ENCODE measurements around the gene RPS3. TPM values are rescaled to one million over a fixed set of nuclear protein-coding genes. Genes with fewer than 3 reads are reported as not detected.

The RPS3 gene
- total RNA-seq, 2 experiments from 2014 or later = 4,423 to 4,525 TPM

DNA sequence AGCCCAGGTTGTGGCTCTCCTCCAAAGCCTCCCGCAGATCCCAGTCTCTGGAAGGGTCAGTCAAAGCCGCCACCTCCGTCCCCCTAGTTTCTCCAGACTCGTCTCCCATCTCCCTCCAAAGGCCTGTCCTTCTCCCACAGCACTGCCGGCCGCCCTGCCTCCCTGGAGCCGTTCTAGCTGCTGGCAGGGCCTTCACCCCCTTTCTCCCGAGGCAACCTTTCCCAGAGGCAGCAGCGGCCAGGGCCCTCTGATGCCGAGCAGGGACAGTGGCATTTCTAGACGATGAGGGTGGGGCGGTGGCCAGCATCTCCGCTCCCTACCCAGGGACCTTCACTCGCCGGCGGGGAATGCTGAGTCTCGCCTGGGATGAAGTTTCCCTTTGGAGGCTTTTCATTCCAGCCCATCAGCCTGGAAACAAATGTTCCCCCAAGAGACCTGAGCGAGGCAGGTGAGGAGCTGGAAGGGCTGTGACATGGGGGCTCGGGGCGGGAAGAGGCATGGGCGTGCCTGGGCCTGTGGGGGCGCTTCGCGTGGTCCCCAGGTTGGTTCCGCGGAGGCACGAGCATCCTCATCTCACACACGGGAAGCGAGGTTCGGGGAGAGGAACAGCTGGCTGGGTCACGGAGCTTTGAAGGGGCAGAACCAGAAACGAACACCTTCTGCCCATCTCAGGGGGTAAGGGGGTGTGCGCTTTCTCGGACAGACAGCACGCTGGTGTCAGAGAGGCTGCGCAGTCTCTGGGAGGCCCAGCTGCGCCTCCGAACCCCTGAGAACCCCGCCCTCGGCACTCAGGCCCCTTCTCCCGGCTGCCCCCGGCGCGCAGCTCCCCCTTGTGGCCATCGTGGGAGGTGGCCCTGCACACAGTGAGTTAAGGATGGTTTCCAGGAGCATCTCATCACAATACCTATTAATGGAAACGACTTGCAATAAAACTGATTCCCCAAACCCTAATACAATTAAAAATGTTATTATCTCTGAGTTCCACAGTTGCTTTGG, 51.8 kb downstream of the RPS3 start:
- no peaks in the 10 kb centered on the region for H3K4me1 Mint-ChIP-seq (ENCODE audit: low read depth)
- H3K9me3 Mint-ChIP-seq = no peaks in the 10 kb centered on the region
- H3K4me3 Mint-ChIP-seq = no peak overlapping the region
- CTCF ChIA-PET = interaction anchor here (0.5 to 3.1 kb wide), 16 partner anchors 10 to 110 kb away, joined by 3 to 31 read pairs (median 4); partner anchors contain the start of gene GDPD5
- peaks cover 5% of the 10 kb centered on the region for H3K36me3 Mint-ChIP-seq
- H3K27me3 Mint-ChIP-seq = no peaks in the 10 kb centered on the region
- intact Hi-C loops (cut with micrococcal nuclease) = no loop called here
- DNase-seq = peak; percentile 59
- H3K27ac Mint-ChIP-seq = no peak overlapping the region
- POLR2A ChIA-PET = no interaction called here

DNA sequence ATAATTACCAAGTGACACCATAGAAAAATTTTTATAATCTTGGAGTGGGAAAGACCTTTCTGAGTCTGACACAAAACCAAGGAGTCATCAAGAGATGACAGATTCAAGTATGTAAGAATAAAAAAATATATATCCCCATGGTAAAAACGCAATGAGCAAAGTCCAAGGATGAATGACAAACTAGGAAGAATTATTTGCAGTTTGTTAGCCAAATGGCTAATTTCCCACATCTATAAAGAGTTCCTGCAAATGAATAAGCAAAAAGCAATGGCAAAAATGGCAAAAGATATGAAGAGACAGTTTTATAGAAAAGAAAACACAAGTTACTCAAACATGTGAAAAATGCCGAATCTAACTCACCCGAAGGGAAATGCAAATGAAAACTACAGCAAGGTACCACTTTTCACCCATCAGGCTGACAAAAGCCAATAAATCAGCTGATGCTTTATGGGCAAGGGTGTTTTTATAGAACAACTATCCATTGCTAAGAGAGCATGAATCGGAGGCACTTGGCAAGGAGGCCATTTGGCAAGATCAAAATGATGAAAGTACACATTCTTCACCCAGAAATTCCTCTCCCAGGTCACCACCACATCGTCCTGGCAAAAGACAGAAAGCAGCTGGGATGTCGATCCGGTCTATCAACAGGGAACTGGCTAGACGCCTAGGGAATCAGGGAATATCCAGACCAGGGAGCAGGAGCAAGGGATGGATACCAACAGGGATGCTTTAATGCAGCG, 54.8 kb downstream of the RPS3 start:
- CTCF ChIA-PET = interaction anchor here (1.1 to 1.9 kb wide), 3 partner anchors 9 to 69 kb away, joined by 3 to 5 read pairs (median 4); no protein-coding TSS in a partner anchor
- no peak overlapping the region for H3K27ac Mint-ChIP-seq
- DNase-seq = no peak
- no peaks in the 10 kb centered on the region for H3K4me1 Mint-ChIP-seq (ENCODE audit: low read depth)
- H3K36me3 Mint-ChIP-seq = peaks cover 5% of the 10 kb centered on the region
- POLR2A ChIA-PET = no interaction called here
- no peak overlapping the region for H3K4me3 Mint-ChIP-seq
- H3K9me3 Mint-ChIP-seq = no peaks in the 10 kb centered on the region
- intact Hi-C loops (cut with micrococcal nuclease) = no loop called here
- no peaks in the 10 kb centered on the region for H3K27me3 Mint-ChIP-seq

DNA sequence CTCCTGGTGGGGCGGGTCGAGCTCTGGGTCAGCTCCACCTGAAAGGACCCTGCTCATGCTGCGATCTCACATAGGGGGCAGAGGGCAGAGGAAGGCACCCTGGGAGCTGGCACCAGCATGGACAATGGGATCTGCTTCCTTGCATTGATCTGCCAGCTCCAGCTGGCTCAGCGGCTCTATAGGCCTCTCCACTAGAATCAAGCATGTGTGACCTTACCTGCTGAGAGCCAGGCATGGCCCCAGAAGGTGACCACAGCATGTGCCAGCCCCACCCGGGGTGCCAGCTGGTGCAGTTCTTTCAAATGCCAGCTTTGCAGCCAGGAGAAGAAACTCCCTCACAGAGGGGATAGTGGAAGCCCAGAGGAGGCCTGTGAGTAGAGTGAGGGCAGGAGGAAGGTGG, 55.7 kb downstream of the RPS3 start:
- H3K27ac Mint-ChIP-seq = no peak overlapping the region
- H3K36me3 Mint-ChIP-seq = peaks cover 5% of the 10 kb centered on the region
- no peaks in the 10 kb centered on the region for H3K27me3 Mint-ChIP-seq
- no peak for DNase-seq
- H3K9me3 Mint-ChIP-seq = no peaks in the 10 kb centered on the region
- H3K4me3 Mint-ChIP-seq = no peak overlapping the region
- intact Hi-C loops (cut with micrococcal nuclease) = no loop called here
- ChIA-PET CTCF (interaction anchor here (1.1 to 1.9 kb wide), 4 partner anchors 10 to 68 kb away, joined by 3 to 5 read pairs (median 4); no protein-coding TSS in a partner anchor), POLR2A (no interaction called here)
- H3K4me1 Mint-ChIP-seq (ENCODE audit: low read depth) = no peaks in the 10 kb centered on the region

Other genes starting within 250 kb of the RPS3 start
- gene SLCO2B1, start 248.4 kb upstream of the RPS3 start, total RNA-seq = not detected
- gene TPBGL, start 158.7 kb upstream of the RPS3 start, total RNA-seq = under 1 TPM in 1 of 2 experiments, not detected in 1; 0.07 TPM
- 10 to 100 TPM; 16.3 to 18.8 TPM for gene ARRB1, start 47.9 kb upstream of the RPS3 start, total RNA-seq
- gene KLHL35, start 33.7 kb downstream of the RPS3 start, total RNA-seq = under 1 TPM; 0.12 to 0.51 TPM
- gene GDPD5, start 126.4 kb downstream of the RPS3 start, total RNA-seq = 10 to 100 TPM; 26.5 to 32.0 TPM
- 10 to 100 TPM; 15.2 to 17.4 TPM for gene SERPINH1, start 162.7 kb downstream of the RPS3 start, total RNA-seq

Measured in activated CD4-positive, alpha-beta memory T cell treated with anti-CD3 and anti-CD28 coated beads for 36 hours (primary cell).